ENCODE data around the gene TFDP2. TPM values are rescaled to one million over a fixed set of nuclear protein-coding genes. Genes with fewer than 3 reads are reported as not detected.

The TFDP2 gene
- total and polyA plus RNA-seq, 9 of the 15 experiments (the other 6 are each of a cell fraction or from before 2014, with no cell fraction given): 95.6 to 179 (median 126) TPM

- TF ChIP-seq AFF1 (IDR thresholded peaks at IDR 0.05; ENCODE audit: low read depth in 1 of 2, partially characterized antibody in 2 of 2) (no peak), STAG1 (CRISPR knock-in tag; IDR thresholded peaks at IDR 0.05; ENCODE audit: borderline replicate concordance) (no peak), RNF2 (IDR thresholded peaks at IDR 0.05) (no peak), CBFA2T3 (IDR thresholded peaks at IDR 0.05) (peak; percentile 51), DEAF1 (CRISPR knock-in tag; IDR thresholded peaks at IDR 0.05) (no peak), HOXB6 (CRISPR knock-in tag; IDR thresholded peaks at IDR 0.05; ENCODE audit: borderline replicate concordance) (no peak), CXXC5 (CRISPR knock-in tag; IDR thresholded peaks at IDR 0.05) (0 out of 2 replicates have a peak, but pooled peaks have one; percentile 14), ZNF398 (CRISPR knock-in tag; IDR thresholded peaks at IDR 0.05) (no peak), PTRF (tag; IDR thresholded peaks at IDR 0.05) (no peak), TEAD2 (tag; IDR thresholded peaks at IDR 0.05) (no peak), ZEB2 (IDR thresholded peaks at IDR 0.05) (no peak), MBD2 (IDR thresholded peaks at IDR 0.05; ENCODE audit: borderline replicate concordance, low read depth) (no peak), NFIX (CRISPR knock-in tag; IDR thresholded peaks at IDR 0.05; ENCODE audit: low read depth) (no peak), NCOA4 (IDR thresholded peaks at IDR 0.05; ENCODE audit: partially characterized antibody) (no peak), HNRNPK (IDR thresholded peaks at IDR 0.05; ENCODE audit: low read depth, low read length, poor library complexity, severe bottlenecking) (no peak), NRF1 (conservative IDR thresholded peaks at IDR 0.05 in 1 of 2, IDR thresholded peaks at IDR 0.05 in 1 of 2) (no peak)
Observed at GRCh38 chr3:141942006-141942405, 207.3 kb downstream of the TFDP2 start (continued).

Data from K562 (cell line).